CD14-positive monocyte (primary cell): ENCODE results near the gene GIT1. TPM values are rescaled to one million over a fixed set of nuclear protein-coding genes. Genes with fewer than 3 reads are reported as not detected.

Source experiments
- DNase-seq, 3 donors: peaks; one replicate each; pipeline ENCODE4 v3.0.0-alpha.2; 2011 to 2022
- H2AFZ ChIP-seq: 2 replicates; pipeline ENCODE4 v1.6.0; 2012; ENCODE audit warnings: mild to moderate bottlenecking, low read depth, low read length, inconsistent platforms; ENCODE audit not compliant: insufficient read depth, poor library complexity, severe bottlenecking
- H3K27ac ChIP-seq, 2 donors: 1 replicate in 1 of 2; 2 replicates in 1 of 2; pipeline ENCODE4 v1.5.1; 2012 to 2013; ENCODE audit warnings: low read length in 2 of 2, control low read depth in 1 of 2, inconsistent platforms in 1 of 2, low read depth in 1 of 2, mild to moderate bottlenecking in 1 of 2
- H3K27me3 ChIP-seq, 2 donors: one replicate each; pipeline versions ENCODE4 v1.6.0 to v1.6.1; 2011 to 2013; ENCODE audit warnings: low read length in 2 of 2; ENCODE audit not compliant: control insufficient read depth in 2 of 2, insufficient read depth in 2 of 2
- H3K36me3 ChIP-seq, 2 donors: replicated peaks in 1 of 2; 1 replicate in 1 of 2; 2 replicates in 1 of 2; pipeline versions ENCODE4 v1.5.1 to v1.6.1; 2012 to 2013; ENCODE audit warnings: low read length in 2 of 2, control low read depth in 1 of 2, inconsistent platforms in 1 of 2, mild to moderate bottlenecking in 1 of 2; ENCODE audit not compliant: insufficient read depth in 2 of 2, control insufficient read depth in 1 of 2
- H3K4me1 ChIP-seq, 2 donors: 1 replicate in 1 of 2; 2 replicates in 1 of 2; pipeline versions ENCODE4 v1.5.1 to v1.6.1; 2012 to 2013; ENCODE audit warnings: low read length in 2 of 2, control low read depth in 1 of 2, inconsistent platforms in 1 of 2, mild to moderate bottlenecking in 1 of 2, moderate library complexity in 1 of 2; ENCODE audit not compliant: insufficient read depth in 2 of 2, control insufficient read depth in 1 of 2
- H3K4me2 ChIP-seq: replicated peaks from 2 replicates; pipeline ENCODE3; 2012; ENCODE audit warnings: low read length, moderate library complexity, mild to moderate bottlenecking; ENCODE audit not compliant: poor library complexity, severe bottlenecking; ENCODE audit errors: extremely low read depth
- H3K4me3 ChIP-seq, 3 experiments: fragments of 200-600 bp in 1 of 3; sonication (generic) in 1 of 3; replicated peaks in 1 of 3; 1 replicate in 2 of 3; 2 replicates in 1 of 3; pipeline ENCODE4 v1.5.1; 2011 to 2013; ENCODE audit warnings: low read length in 3 of 3, mild to moderate bottlenecking in 3 of 3, control low read depth in 2 of 3, low read depth in 2 of 3, inconsistent platforms in 1 of 3, moderate library complexity in 1 of 3
- H3K79me2 ChIP-seq: 2 replicates; pipeline ENCODE4 v1.6.0; 2012; ENCODE audit warnings: mild to moderate bottlenecking, control low read depth, inconsistent platforms, low read length, moderate library complexity; ENCODE audit not compliant: insufficient read depth
- H3K9ac ChIP-seq: 2 replicates; pipeline ENCODE4 v1.6.0; 2017; ENCODE audit warnings: low read length, mild to moderate bottlenecking; ENCODE audit not compliant: insufficient read depth, poor library complexity, severe bottlenecking
- H3K9me3 ChIP-seq, 2 donors: replicated peaks in 1 of 2; 1 replicate in 1 of 2; 2 replicates in 1 of 2; pipeline versions ENCODE4 v1.5.1 to v1.6.1; 2012 to 2013; ENCODE audit warnings: low read length in 2 of 2, control low read depth in 1 of 2; ENCODE audit not compliant: control insufficient read depth in 1 of 2, insufficient read depth in 1 of 2
- H4K20me1 ChIP-seq: 2 replicates; pipeline ENCODE4 v1.6.0; 2012; ENCODE audit warnings: mild to moderate bottlenecking, low read length, control low read depth, moderate library complexity; ENCODE audit not compliant: insufficient read depth
- H3K27ac Mint-ChIP-seq, 7 donors: one replicate each; pipeline ENCODE4 v1.8.0; 2020; ENCODE audit warnings: mild to moderate bottlenecking in 7 of 7, mixed read lengths in 7 of 7, moderate library complexity in 6 of 7, inconsistent platforms in 2 of 7
- H3K27me3 Mint-ChIP-seq, 3 donors: one replicate each; pipeline ENCODE4 v1.8.0; 2021 to 2022; ENCODE audit warnings: low read depth in 3 of 3, mild to moderate bottlenecking in 3 of 3, mixed read lengths in 3 of 3, moderate library complexity in 3 of 3, inconsistent platforms in 1 of 3
- H3K36me3 Mint-ChIP-seq, 2 donors: one replicate each; pipeline ENCODE4 v1.8.0; 2020; ENCODE audit warnings: mixed read lengths in 2 of 2, inconsistent platforms in 1 of 2, mild to moderate bottlenecking in 1 of 2
- H3K4me1 Mint-ChIP-seq: one replicate; pipeline ENCODE4 v1.8.0; 2020; ENCODE audit warnings: mild to moderate bottlenecking, mixed read lengths
- H3K4me3 Mint-ChIP-seq, 2 donors: one replicate each; pipeline ENCODE4 v1.8.0; 2020; ENCODE audit warnings: mild to moderate bottlenecking in 2 of 2, mixed read lengths in 2 of 2, moderate library complexity in 1 of 2
- H3K9me3 Mint-ChIP-seq, 7 donors: one replicate each; pipeline ENCODE4 v1.8.0; 2020 to 2022; ENCODE audit warnings: mixed read lengths in 7 of 7, mild to moderate bottlenecking in 6 of 7, moderate library complexity in 6 of 7, inconsistent platforms in 2 of 7
- WGBS: methylation state at CpG from one replicate; pipeline ENCODE4 v1.1.5; 2013; ENCODE audit warnings: missing lambda C conversion rate; ENCODE audit not compliant: insufficient coverage; 5-methylcytosine and 5-hydroxymethylcytosine counted together
- intact Hi-C, 2 donors: fragments of 100-400 bp; cut with micrococcal nuclease; formaldehyde crosslinking; loops; one replicate each; pipeline versions ENCODE4 v1.15.0 to v1.15.1; 2023
- polyA plus RNA-seq, 3 donors: library from polyadenylated mRNA; depleted of rRNA in 1 of 3; unstranded in 2 of 3; stranded (reverse) in 1 of 3; fragments of 300-500 nt in 2 of 3; fragments of >200 nt in 1 of 3; fragmentation: Illumina TruSeq in 2 of 3; gene quantifications; 1 replicate in 2 of 3; 2 replicates in 1 of 3; pipeline ENCODE4 v1.2.3, GENCODE V29; 2012 to 2021
- TF ChIP-seq, protein P1 (sequence below): fragments of 200-600 bp; IDR thresholded peaks from one replicate; pipeline ENCODE4 v1.8.0; 2022; ENCODE audit warnings: antibody characterized with exemption, mild to moderate bottlenecking

Gene GIT1
- polyA plus RNA-seq, 3 donors, result 3.1 to 41.7 (median 4.4) TPM

- Mint-ChIP-seq H3K4me3 (peak within 1 kb of the TSS; percentile 75 to 92), H3K27me3 (peaks cover 24 to 45% (median 35%) of the 10 kb centered on the region in 3 donors), H3K36me3 (no peaks in the 10 kb centered on the region), H3K27ac (peak within 1 kb of the TSS in 3 of 7 donors; percentile 38 to 74 (median 41)), H3K4me1 (peaks cover 48% of the 10 kb centered on the region), H3K9me3 (peaks cover 0 to 3% (median 0%) of the 10 kb centered on the region in 7 donors)
- Histone ChIP-seq H3K9ac (peak within 1 kb of the TSS; percentile 18), H4K20me1 (peaks cover 13% of the 10 kb centered on the region), H3K4me3 (peak within 1 kb of the TSS; percentile 42 to 88 (median 50)), H3K79me2 (peaks cover 10% of the 10 kb centered on the region), H3K36me3 (no peaks in the 10 kb centered on the region), H3K27ac (no peak within 1 kb of the TSS), H3K4me2 (peak within 1 kb of the TSS; percentile 96), H3K27me3 (peaks cover 2 to 29% of the 10 kb centered on the region in 2 donors), H2AFZ (peak within 1 kb of the TSS; percentile 73), H3K9me3 (no peaks in the 10 kb centered on the region), H3K4me1 (peaks cover 48 to 52% of the 10 kb centered on the region in 2 donors)
- no peak for DNase-seq
- TF ChIP-seq, protein P1, sequence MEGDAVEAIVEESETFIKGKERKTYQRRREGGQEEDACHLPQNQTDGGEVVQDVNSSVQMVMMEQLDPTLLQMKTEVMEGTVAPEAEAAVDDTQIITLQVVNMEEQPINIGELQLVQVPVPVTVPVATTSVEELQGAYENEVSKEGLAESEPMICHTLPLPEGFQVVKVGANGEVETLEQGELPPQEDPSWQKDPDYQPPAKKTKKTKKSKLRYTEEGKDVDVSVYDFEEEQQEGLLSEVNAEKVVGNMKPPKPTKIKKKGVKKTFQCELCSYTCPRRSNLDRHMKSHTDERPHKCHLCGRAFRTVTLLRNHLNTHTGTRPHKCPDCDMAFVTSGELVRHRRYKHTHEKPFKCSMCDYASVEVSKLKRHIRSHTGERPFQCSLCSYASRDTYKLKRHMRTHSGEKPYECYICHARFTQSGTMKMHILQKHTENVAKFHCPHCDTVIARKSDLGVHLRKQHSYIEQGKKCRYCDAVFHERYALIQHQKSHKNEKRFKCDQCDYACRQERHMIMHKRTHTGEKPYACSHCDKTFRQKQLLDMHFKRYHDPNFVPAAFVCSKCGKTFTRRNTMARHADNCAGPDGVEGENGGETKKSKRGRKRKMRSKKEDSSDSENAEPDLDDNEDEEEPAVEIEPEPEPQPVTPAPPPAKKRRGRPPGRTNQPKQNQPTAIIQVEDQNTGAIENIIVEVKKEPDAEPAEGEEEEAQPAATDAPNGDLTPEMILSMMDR, result no peak
- under 1% methylated on average over 96 of the region's 96 CpGs for WGBS
- intact Hi-C loops, result no loop called here
Observed at GRCh38 chr17:29592850-29593551, 3.6 kb upstream of the GIT1 start, which contains the start of gene ANKRD13B. TSS of gene ANKRD13B (plus strand) at chr17:29593132. CDS start at chr17:29593622, 490 bp downstream.

- H3K4me3 ChIP-seq, result peak overlapping the region in 2 of 3 experiments; percentile 23 to 88
- H3K27ac Mint-ChIP-seq, result peak overlapping the region in 3 of 7 donors; percentile 38 to 74 (median 50)
- no peaks in the 10 kb centered on the region for H3K36me3 Mint-ChIP-seq
- H2AFZ ChIP-seq, result peak overlapping the region; percentile 73
- peak in 2 of 3 donors; percentile 60 to 63 for DNase-seq
- intact Hi-C loops, result no loop called here
- H3K79me2 ChIP-seq, result peaks cover 21% of the 10 kb centered on the region
- H3K4me1 Mint-ChIP-seq, result peaks cover 58% of the 10 kb centered on the region
- no peak overlapping the region for H3K9ac ChIP-seq
- peaks cover 23% of the 10 kb centered on the region for H4K20me1 ChIP-seq
- WGBS, result 11% methylated on average over 11 of the region's 25 CpGs
- H3K4me1 ChIP-seq, result peaks cover 58 to 62% of the 10 kb centered on the region in 2 donors
- TF ChIP-seq, protein P1, result peak; percentile 89
- H3K4me2 ChIP-seq, result peak overlapping the region; percentile 96
- no peaks in the 10 kb centered on the region for H3K9me3 ChIP-seq
- no peak overlapping the region for H3K27ac ChIP-seq
- no peaks in the 10 kb centered on the region for H3K36me3 ChIP-seq
- H3K27me3 Mint-ChIP-seq, result peaks cover 24 to 45% (median 35%) of the 10 kb centered on the region in 3 donors
- peak overlapping the region; percentile 75 to 92 for H3K4me3 Mint-ChIP-seq
- peaks cover 0 to 3% (median 0%) of the 10 kb centered on the region in 7 donors for H3K9me3 Mint-ChIP-seq
- peaks cover 2 to 29% of the 10 kb centered on the region in 2 donors for H3K27me3 ChIP-seq
Observed at GRCh38 chr17:29591737-29592608, 2.5 kb upstream of the GIT1 start.
